Naive thymus-derived CD8-positive, alpha-beta T cell (primary cell): ENCODE results near the gene ZNF331. TPM values are rescaled to one million over a fixed set of nuclear protein-coding genes. Genes with fewer than 3 reads are reported as not detected.

ENCODE experiments used
- ATAC-seq, 2 donors: fragments of 150-1000 bp; cut with Tn5 transposase in 1 of 2; sonication (Bioruptor Pico), chemical (Tn5 transposase) in 1 of 2; 1 replicate in 1 of 2; 2 replicates in 1 of 2; pipeline ENCODE4 v1.10.0; 2021; ENCODE audit warnings: mild to moderate bottlenecking in 2 of 2, moderate library complexity in 2 of 2
- POLR2A ChIA-PET: fragments of 350-600 bp; sonication (Branson Sonifier 250); formaldehyde crosslinking; loops from one replicate; lab custom pipeline; 2021; ENCODE audit warnings: antibody characterized with exemption; lab: Charles Lee
- DNase-seq, 10 donors: peaks; one replicate each; pipeline versions ENCODE4 v3.0.0 to v3.0.0-alpha.2; 2020 to 2022
- H3K27ac Mint-ChIP-seq, 10 donors: one replicate each; pipeline ENCODE4 v1.8.0; 2020 to 2022; ENCODE audit warnings: mild to moderate bottlenecking in 10 of 10, mixed read lengths in 10 of 10, moderate library complexity in 4 of 10, inconsistent platforms in 1 of 10
- H3K27me3 Mint-ChIP-seq, 5 donors: one replicate each; pipeline ENCODE4 v1.8.0; 2021 to 2022; ENCODE audit warnings: mixed read lengths in 5 of 5
- H3K36me3 Mint-ChIP-seq, 3 donors: one replicate each; pipeline ENCODE4 v1.8.0; 2020 to 2022; ENCODE audit warnings: mixed read lengths in 3 of 3, mild to moderate bottlenecking in 2 of 3, inconsistent platforms in 1 of 3
- H3K4me1 Mint-ChIP-seq, 4 donors: one replicate each; pipeline ENCODE4 v1.8.0; 2021 to 2022; ENCODE audit warnings: mixed read lengths in 4 of 4
- H3K4me3 Mint-ChIP-seq, 10 donors: one replicate each; pipeline ENCODE4 v1.8.0; 2020 to 2022; ENCODE audit warnings: mild to moderate bottlenecking in 10 of 10, mixed read lengths in 10 of 10, moderate library complexity in 6 of 10, inconsistent platforms in 1 of 10
- H3K9me3 Mint-ChIP-seq, 9 donors: one replicate each; pipeline ENCODE4 v1.8.0; 2020 to 2022; ENCODE audit warnings: mixed read lengths in 9 of 9, mild to moderate bottlenecking in 3 of 9, inconsistent platforms in 1 of 9, moderate library complexity in 1 of 9
- polyA plus RNA-seq, 3 donors: library from polyadenylated mRNA; unstranded; fragments of 300-500 nt; fragmentation: Illumina TruSeq; gene quantifications; one replicate each; pipeline ENCODE4 v1.2.3, GENCODE V29; 2021
- total RNA-seq, 8 experiments: library from RNA in 2 of 8; stranded (reverse) in 2 of 8; gene quantifications; one replicate each; pipeline ENCODE4 v1.2.3 and lab custom pipeline; 2021 to 2026

The ZNF331 gene
- total and polyA plus RNA-seq, 5 experiments from 2014 or later, result 31.1 to 60.9 (median 35.2) TPM

DNA sequence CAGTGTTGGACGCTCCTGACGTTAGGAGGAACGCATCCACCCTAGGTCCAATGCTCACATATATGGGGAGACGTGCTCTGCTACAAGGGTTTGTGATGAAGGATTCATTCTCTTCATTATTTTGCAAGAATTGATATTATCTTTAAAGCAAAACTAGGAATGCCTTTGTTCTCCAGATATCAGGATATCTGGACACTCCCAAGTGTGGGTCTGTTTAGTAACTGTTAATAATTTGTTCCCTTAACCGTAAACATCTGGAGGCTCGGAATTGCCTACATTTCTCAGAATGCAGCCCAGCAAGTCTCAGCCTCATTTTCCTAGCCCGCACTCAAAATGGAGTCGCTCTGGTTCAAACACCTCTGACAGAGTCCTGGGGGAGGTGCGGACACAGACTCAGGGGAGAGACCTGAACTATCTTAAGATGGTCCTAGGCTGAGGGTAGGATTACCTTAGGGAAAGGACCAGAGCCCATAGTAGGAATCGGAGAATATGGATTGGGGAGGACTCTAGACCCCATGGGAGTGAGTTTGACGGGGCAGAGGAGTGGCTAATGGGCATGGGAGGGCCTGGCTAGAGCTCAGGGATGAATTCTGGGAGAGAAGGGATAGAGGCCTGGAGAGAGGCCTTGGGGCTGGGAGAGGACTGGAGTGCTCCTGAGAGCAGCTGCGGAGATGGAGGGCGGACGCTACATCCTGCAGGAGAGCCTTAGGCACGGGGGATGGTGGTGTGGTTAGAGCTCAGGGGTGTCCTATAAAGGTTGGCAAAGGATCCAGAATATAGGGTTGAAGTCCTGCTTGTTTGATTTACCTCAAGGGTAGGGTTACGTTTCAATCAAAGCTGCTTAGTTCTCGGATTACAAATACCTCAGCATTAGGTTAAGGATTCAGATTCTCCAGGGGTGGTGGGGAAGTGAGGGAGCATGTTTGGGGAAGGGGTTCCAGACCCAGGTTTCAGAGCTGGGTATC lies 43.2 kb downstream of the ZNF331 start:
- peak in 1 of 10 donors; percentile 23 for DNase-seq
- peak; percentile 20 to 37 for ATAC-seq
- H3K36me3 Mint-ChIP-seq, result peaks cover 38 to 53% (median 41%) of the 10 kb centered on the region in 3 donors
- H3K4me3 Mint-ChIP-seq, result peak overlapping the region in 2 of 10 donors; percentile 62 to 81
- H3K9me3 Mint-ChIP-seq, result peaks cover 0 to 85% (median 37%) of the 10 kb centered on the region in 9 donors
- POLR2A ChIA-PET, result no interaction called here
- no peaks in the 10 kb centered on the region for H3K27me3 Mint-ChIP-seq
- peak overlapping the region in 1 of 10 donors; percentile 85 for H3K27ac Mint-ChIP-seq
- peaks cover 0 to 1% (median 0%) of the 10 kb centered on the region in 4 donors for H3K4me1 Mint-ChIP-seq

DNA sequence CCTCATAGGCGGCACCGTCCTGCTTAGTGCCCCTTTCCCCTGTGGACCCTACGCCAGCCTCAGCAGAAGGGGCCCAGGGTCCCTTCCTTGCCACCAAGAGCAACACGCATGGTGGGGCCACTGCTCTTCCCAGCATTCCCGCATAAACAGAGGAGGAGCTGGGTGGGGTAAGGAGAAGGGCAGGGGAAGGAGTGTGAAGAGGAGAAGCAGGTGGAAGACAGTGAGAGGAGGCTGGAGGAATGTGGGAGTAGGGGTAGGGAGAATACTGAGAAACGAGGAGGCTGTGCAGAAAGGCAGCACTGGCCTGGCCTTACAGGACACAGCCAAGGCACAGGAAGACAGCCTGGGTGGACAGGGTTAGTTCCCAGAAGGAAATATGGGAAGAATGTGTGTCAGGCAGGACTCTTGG lies 43.9 kb downstream of the ZNF331 start:
- POLR2A ChIA-PET, result no interaction called here
- no peak overlapping the region for H3K27ac Mint-ChIP-seq
- H3K36me3 Mint-ChIP-seq, result peaks cover 31 to 46% (median 34%) of the 10 kb centered on the region in 3 donors
- H3K4me3 Mint-ChIP-seq, result peak overlapping the region in 1 of 10 donors; percentile 81
- peak in 1 of 2 donors; percentile 27 for ATAC-seq
- H3K4me1 Mint-ChIP-seq, result peaks cover 0 to 1% (median 0%) of the 10 kb centered on the region in 4 donors
- no peaks in the 10 kb centered on the region for H3K27me3 Mint-ChIP-seq
- no peak for DNase-seq
- peaks cover 0 to 84% (median 35%) of the 10 kb centered on the region in 9 donors for H3K9me3 Mint-ChIP-seq

DNA sequence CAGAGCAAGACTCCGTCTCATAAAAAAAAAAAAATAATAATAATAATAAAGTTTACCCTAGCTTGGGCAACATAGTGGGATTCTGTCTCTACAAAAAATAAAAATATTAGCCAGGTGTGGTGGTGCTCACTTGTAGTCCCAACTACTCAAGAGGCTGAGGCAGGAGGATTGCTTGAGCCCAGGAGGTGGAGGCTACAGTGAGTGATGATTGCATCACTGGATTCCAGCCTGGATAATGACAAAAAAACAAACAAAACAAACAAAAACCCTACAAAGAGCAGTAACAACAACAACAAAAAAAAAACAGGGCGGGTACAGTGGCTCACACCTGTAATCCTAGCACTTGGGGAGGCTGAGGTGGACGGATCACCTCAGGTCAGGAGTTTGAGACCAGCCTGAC lies 45.2 kb downstream of the ZNF331 start:
- Mint-ChIP-seq H3K27me3 (no peaks in the 10 kb centered on the region), H3K36me3 (peaks cover 18 to 33% (median 21%) of the 10 kb centered on the region in 3 donors), H3K9me3 (peaks cover 0 to 79% (median 24%) of the 10 kb centered on the region in 9 donors), H3K27ac (no peak overlapping the region), H3K4me1 (peaks cover 0 to 1% (median 0%) of the 10 kb centered on the region in 4 donors), H3K4me3 (peak overlapping the region in 1 of 10 donors; percentile 44)
- POLR2A ChIA-PET, result no interaction called here
- ATAC-seq, result no peak
- DNase-seq, result no peak

DNA sequence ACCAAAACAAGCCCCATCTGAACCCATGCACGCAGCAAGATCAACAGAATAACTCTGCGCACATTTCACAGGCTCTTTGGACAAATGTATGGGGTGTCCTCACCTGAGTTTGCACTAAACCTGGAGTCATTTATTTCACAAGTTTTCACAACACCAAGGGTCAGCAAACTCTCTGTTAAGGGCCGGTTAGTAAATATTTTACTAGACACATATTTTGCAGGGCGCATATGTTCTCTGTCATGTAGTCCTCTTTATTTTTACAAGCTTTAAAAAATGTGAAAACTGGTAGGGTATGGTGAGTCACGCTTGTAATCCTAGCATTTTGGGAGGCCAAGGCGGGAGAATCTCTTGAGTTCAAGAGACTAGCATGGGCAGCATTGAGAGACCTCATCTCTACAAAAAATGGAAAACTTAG lies 48.3 kb downstream of the ZNF331 start:
- no peak for ATAC-seq
- no peak overlapping the region for H3K27ac Mint-ChIP-seq
- H3K4me3 Mint-ChIP-seq, result no peak overlapping the region
- no peak for DNase-seq
- H3K27me3 Mint-ChIP-seq, result no peaks in the 10 kb centered on the region
- H3K4me1 Mint-ChIP-seq, result peaks cover 0 to 1% (median 0%) of the 10 kb centered on the region in 4 donors
- POLR2A ChIA-PET, result no interaction called here
- peaks cover 0 to 69% (median 24%) of the 10 kb centered on the region in 9 donors for H3K9me3 Mint-ChIP-seq
- H3K36me3 Mint-ChIP-seq, result peaks cover 2 to 19% (median 4%) of the 10 kb centered on the region in 3 donors

DNA sequence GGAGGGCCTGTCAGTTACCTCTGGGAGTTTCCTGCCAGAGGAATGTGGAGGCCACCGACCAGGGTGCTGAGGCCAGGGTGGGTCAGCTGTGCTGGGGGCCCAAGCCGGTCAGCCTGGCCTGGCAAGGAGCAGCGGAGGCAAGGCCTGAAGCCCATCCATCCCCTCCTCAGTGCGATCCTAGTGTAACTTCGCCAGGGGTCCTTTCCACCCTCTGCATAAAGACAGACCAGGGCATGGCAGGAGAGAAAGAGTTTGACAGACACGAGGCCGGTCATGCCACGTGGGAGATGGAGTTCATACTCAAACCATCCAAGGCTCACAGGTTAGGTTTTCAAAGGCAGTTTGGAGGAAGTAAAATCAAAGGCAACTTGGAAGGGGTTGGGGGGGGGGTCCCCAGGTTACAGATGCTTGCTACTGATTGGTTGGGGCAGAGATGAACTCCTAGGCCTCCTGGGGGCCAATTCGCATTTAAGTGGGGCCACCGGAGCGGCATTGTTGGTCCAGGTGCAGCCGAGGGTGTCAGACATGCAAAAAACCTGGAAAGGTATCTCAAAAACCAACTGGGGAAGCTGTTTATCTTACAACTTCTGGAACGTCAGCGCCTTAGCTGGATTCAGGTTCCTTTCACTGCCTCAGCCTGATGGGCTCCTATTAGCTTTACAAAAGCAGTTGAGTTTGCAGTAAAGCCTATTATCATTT lies 57.0 kb downstream of the ZNF331 start:
- peaks cover 0 to 12% (median 5%) of the 10 kb centered on the region in 3 donors for H3K36me3 Mint-ChIP-seq
- H3K27me3 Mint-ChIP-seq, result no peaks in the 10 kb centered on the region
- H3K4me3 Mint-ChIP-seq, result no peak overlapping the region
- no peaks in the 10 kb centered on the region for H3K4me1 Mint-ChIP-seq
- H3K27ac Mint-ChIP-seq, result no peak overlapping the region
- DNase-seq (no peak), ATAC-seq (no peak)
- peaks cover 0 to 38% (median 14%) of the 10 kb centered on the region in 9 donors for H3K9me3 Mint-ChIP-seq
- POLR2A ChIA-PET, result no interaction called here

DNA sequence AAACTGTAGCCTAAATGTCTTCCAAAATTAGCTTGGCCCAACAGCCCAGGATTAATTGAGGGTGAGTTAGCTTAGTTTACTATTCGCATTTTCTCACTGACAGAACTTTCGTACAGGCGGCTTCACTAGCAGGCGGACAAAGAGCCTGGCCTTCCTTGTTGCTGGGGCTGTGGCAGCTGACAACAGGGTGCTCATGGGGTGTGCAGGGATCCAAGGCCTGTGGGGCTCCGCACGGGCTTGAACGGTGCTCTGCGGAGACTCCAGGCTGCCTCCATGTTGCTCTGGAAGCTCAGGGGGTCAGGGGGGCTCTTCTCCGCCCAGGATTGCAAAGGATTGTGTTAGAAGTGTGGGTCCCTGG lies 57.5 kb downstream of the ZNF331 start:
- ATAC-seq (no peak), DNase-seq (no peak)
- Mint-ChIP-seq H3K36me3 (peaks cover 0 to 12% (median 5%) of the 10 kb centered on the region in 3 donors), H3K27ac (no peak overlapping the region), H3K27me3 (no peaks in the 10 kb centered on the region), H3K4me3 (no peak overlapping the region), H3K9me3 (peaks cover 0 to 37% (median 14%) of the 10 kb centered on the region in 9 donors), H3K4me1 (no peaks in the 10 kb centered on the region)
- POLR2A ChIA-PET, result no interaction called here

DNA sequence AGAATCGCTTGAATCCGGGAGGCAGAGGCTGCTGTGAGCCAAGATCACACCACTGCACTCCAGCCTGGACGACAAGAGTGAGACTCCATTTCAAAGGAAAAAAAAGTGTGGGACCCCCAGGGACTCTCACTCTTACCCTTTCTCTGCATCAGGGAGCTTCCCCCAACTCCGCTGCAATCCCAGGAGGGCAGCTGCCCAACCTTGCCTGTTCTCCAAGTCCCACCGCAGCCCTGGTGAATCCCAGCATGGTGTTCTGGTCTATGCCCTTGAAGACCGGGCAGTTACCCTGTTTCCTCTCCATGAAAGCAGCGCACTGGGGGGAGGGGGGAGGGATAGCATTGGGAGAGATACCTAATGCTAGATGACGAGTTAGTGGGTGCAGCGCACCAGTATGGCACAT lies 58.1 kb downstream of the ZNF331 start:
- Mint-ChIP-seq H3K36me3 (peaks cover 0 to 12% (median 5%) of the 10 kb centered on the region in 3 donors), H3K9me3 (peaks cover 0 to 33% (median 12%) of the 10 kb centered on the region in 9 donors), H3K27me3 (no peaks in the 10 kb centered on the region), H3K4me1 (no peaks in the 10 kb centered on the region), H3K4me3 (no peak overlapping the region), H3K27ac (no peak overlapping the region)
- POLR2A ChIA-PET, result no interaction called here
- no peak for ATAC-seq
- no peak for DNase-seq

DNA sequence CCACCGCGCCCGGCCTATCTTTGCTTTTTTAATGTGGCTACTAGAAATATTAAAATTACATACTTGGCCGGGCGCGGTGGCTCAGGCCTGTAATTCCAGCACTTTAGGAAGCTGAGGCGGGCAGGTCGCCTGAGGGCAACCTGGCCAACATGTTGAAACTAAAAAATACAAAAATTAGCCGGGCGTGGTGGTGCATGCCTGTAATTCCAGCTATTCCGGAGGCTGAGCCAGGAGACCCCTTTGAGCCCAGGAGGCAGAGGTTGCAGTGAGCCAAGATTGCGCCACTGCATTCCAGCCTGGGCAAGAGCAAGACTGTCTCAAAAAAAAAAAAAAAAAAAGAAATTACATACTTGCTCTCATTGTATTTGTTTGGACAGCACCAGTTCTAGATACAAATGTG lies 59.1 kb downstream of the ZNF331 start:
- Mint-ChIP-seq H3K9me3 (peaks cover 0 to 33% (median 9%) of the 10 kb centered on the region in 9 donors), H3K27me3 (no peaks in the 10 kb centered on the region), H3K36me3 (peaks cover 0 to 8% (median 7%) of the 10 kb centered on the region in 3 donors), H3K4me3 (no peak overlapping the region), H3K4me1 (peaks cover 0 to 2% (median 0%) of the 10 kb centered on the region in 4 donors), H3K27ac (no peak overlapping the region)
- POLR2A ChIA-PET, result no interaction called here
- DNase-seq (no peak), ATAC-seq (no peak)

DNA sequence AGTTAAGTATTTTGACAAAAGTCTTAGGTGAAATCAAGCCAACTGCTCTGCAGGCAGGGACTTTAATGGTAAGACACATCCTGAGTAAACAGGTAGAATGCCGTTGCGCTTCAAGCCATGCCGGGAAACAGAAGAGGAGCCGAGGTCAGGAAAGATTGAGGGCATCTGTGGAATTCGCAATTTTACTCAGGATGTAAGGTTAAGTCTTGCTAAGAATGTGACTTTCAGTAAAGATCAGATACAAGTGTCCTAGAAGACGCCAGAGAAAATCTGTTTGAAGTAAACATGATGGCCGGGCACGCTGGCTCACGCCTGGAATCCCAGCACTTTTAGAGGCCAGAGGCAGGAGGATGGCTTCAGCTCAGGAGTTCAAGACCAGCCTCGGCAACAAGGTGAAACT lies 60.4 kb downstream of the ZNF331 start:
- no peak overlapping the region for H3K27ac Mint-ChIP-seq
- DNase-seq (no peak), ATAC-seq (no peak)
- no peak overlapping the region for H3K4me3 Mint-ChIP-seq
- H3K4me1 Mint-ChIP-seq, result peaks cover 0 to 2% (median 0%) of the 10 kb centered on the region in 4 donors
- peaks cover 0 to 9% (median 4%) of the 10 kb centered on the region in 3 donors for H3K36me3 Mint-ChIP-seq
- H3K9me3 Mint-ChIP-seq, result peaks cover 0 to 41% (median 7%) of the 10 kb centered on the region in 9 donors
- H3K27me3 Mint-ChIP-seq, result no peaks in the 10 kb centered on the region
- POLR2A ChIA-PET, result no interaction called here

DNA sequence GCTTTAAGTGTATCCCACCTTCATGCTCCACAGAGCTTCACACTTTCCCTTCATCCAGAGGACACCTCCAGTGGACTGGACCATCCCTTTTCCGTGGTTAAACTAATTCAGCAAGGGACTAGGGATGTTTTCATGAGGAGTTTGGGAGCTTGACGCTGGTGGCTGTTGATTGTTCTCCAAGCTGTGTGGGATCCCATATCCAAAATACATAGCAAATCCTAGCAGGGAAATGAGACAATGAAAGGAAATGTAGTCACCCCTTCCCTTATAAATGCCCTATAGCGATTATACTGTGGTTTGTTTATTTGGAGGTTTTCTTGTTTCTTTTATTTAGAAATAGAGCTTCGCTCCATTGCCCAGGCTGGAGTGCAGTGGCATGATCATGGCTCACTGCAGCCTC lies 62.3 kb downstream of the ZNF331 start:
- ATAC-seq (no peak), DNase-seq (no peak)
- POLR2A ChIA-PET, result no interaction called here
- peaks cover 0 to 13% (median 7%) of the 10 kb centered on the region in 3 donors for H3K36me3 Mint-ChIP-seq
- no peak overlapping the region for H3K27ac Mint-ChIP-seq
- H3K4me1 Mint-ChIP-seq, result peaks cover 0 to 2% (median 0%) of the 10 kb centered on the region in 4 donors
- no peak overlapping the region for H3K4me3 Mint-ChIP-seq
- peaks cover 0 to 43% (median 7%) of the 10 kb centered on the region in 9 donors for H3K9me3 Mint-ChIP-seq
- peaks cover 0 to 5% (median 0%) of the 10 kb centered on the region in 5 donors for H3K27me3 Mint-ChIP-seq

DNA sequence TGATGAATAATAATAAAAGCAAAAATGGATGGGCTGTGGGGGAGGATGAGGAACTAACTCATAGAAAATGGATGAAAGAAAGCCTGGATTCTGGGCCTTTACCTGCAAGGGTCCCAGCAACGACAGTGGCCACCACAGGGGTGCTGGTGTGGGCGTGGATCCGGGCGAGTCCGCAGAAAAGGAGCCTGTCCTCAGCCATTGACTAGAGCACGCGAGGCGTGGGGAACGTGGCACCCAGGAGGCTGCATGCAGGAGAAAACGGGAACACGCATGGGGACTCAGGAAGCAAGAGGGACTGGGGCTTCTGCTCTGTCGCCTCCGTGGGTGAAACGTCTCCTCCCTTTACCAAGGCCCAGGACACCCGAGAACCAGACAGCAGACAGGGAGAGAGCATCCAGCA lies 68.1 kb downstream of the ZNF331 start:
- POLR2A ChIA-PET, result no interaction called here

DNA sequence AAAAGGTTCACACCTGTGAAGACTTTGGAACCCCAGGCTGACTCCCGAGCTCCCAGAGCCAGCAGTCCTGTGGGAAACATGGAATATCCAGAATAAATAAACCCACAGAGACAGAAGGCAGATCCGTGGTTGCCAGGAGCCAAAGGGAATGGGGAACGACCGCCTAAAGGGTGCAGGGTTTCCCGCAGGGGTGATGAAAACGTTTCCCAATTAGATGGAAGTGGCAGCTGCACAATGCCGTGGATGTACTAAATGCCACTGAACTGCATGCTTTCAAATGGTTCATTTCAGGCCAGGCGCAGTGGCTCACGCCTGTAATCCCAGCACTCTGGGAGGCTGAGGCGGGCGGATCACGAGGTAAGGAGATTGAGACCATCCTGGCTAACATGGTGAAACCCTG lies 70.4 kb downstream of the ZNF331 start:
- POLR2A ChIA-PET, result no interaction called here
- no peak overlapping the region for H3K27ac Mint-ChIP-seq
- peaks cover 0 to 47% (median 5%) of the 10 kb centered on the region in 9 donors for H3K9me3 Mint-ChIP-seq
- H3K27me3 Mint-ChIP-seq, result peaks cover 0 to 5% (median 0%) of the 10 kb centered on the region in 5 donors
- ATAC-seq (no peak), DNase-seq (no peak)
- H3K36me3 Mint-ChIP-seq, result peaks cover 0 to 4% (median 4%) of the 10 kb centered on the region in 3 donors
- H3K4me1 Mint-ChIP-seq, result no peaks in the 10 kb centered on the region
- no peak overlapping the region for H3K4me3 Mint-ChIP-seq

More for the DNA sequence above, 68.1 kb downstream of the ZNF331 start:
- Mint-ChIP-seq H3K4me1 (peaks cover 0 to 2% (median 0%) of the 10 kb centered on the region in 4 donors), H3K9me3 (peaks cover 0 to 42% (median 4%) of the 10 kb centered on the region in 9 donors), H3K4me3 (peak overlapping the region in 1 of 10 donors; percentile 29), H3K27me3 (peaks cover 0 to 5% (median 0%) of the 10 kb centered on the region in 5 donors), H3K27ac (peak overlapping the region in 1 of 10 donors; percentile 29), H3K36me3 (peaks cover 0 to 8% (median 6%) of the 10 kb centered on the region in 3 donors)
- ATAC-seq (no peak), DNase-seq (no peak)
